HepG2 (cell line): ENCODE data around the gene PLBD2.

Experiments used
- BRD4 ChIP-seq: sonication (generic); formaldehyde crosslinking; IDR thresholded peaks from 2 replicates; pipeline ENCODE4 v1.4.0; 2020; ENCODE audit warnings: missing genetic modification reagents
- CTCF ChIP-seq: sonication (generic); formaldehyde crosslinking; IDR thresholded peaks from 2 replicates; pipeline ENCODE4 v1.5.0; 2020; ENCODE audit warnings: mild to moderate bottlenecking, missing genetic modification reagents, moderate library complexity
- FOXP1 ChIP-seq, 2 experiments: fragments of 450-650 bp in 1 of 2; IDR thresholded peaks; 2 replicates each; pipeline ENCODE4 v1.6.1; 2017 to 2018; ENCODE audit warnings: antibody characterized with exemption in 1 of 2
- KDM4B ChIP-seq: sonication (generic); formaldehyde crosslinking; IDR thresholded peaks from 2 replicates; pipeline ENCODE4 v1.4.0; 2020; ENCODE audit warnings: missing genetic modification reagents
- MTA3 ChIP-seq: sonication (generic); formaldehyde crosslinking; IDR thresholded peaks from 2 replicates; pipeline ENCODE4 v1.4.0; 2020; ENCODE audit warnings: missing genetic modification reagents
- MYC ChIP-seq: sonication (generic); formaldehyde crosslinking; IDR thresholded peaks from 2 replicates; pipeline ENCODE4 v1.9.0; 2021; ENCODE audit warnings: missing genetic modification reagents, borderline replicate concordance
- POLR2A ChIP-seq, 2 experiments: IDR thresholded peaks; 2 replicates each; pipeline ENCODE4 v1.6.1; 2011; ENCODE audit warnings: low read depth in 2 of 2, low read length in 2 of 2, mild to moderate bottlenecking in 1 of 2, moderate library complexity in 1 of 2; ENCODE audit not compliant: insufficient read depth in 1 of 2
- TCF12 ChIP-seq, 2 experiments: fragments of 450-650 bp in 1 of 2; sonication (generic) in 1 of 2; formaldehyde crosslinking in 1 of 2; IDR thresholded peaks; 2 replicates each; pipeline versions ENCODE4 v1.6.1 to v1.8.0; 2017 to 2022; ENCODE audit warnings: antibody characterized with exemption in 1 of 2, mild to moderate bottlenecking in 1 of 2, missing genetic modification reagents in 1 of 2, moderate library complexity in 1 of 2
- ZNF274 ChIP-seq: sonication (generic); formaldehyde crosslinking; IDR thresholded peaks from 2 replicates; pipeline ENCODE4 v1.5.1; 2020; ENCODE audit warnings: mild to moderate bottlenecking, missing genetic modification reagents
- ZNF629 ChIP-seq: sonication (generic); formaldehyde crosslinking; conservative IDR thresholded peaks from 2 replicates; pipeline ENCODE4 v1.5.0; 2020; ENCODE audit warnings: missing genetic modification reagents
- ZSCAN22 ChIP-seq: sonication (generic); formaldehyde crosslinking; IDR thresholded peaks from 2 replicates; pipeline ENCODE4 v1.4.0; 2020; ENCODE audit warnings: mild to moderate bottlenecking, missing genetic modification reagents
- ZSCAN5A ChIP-seq: sonication (generic); formaldehyde crosslinking; IDR thresholded peaks from 2 replicates; pipeline ENCODE4 v1.8.0; 2022; ENCODE audit warnings: mild to moderate bottlenecking, missing genetic modification reagents, borderline replicate concordance

- TF ChIP-seq BRD4 (CRISPR knock-in tag) = no peak
- TF ChIP-seq ZNF629 (CRISPR knock-in tag) = no peak
- no peak for TF ChIP-seq POLR2A (IDR thresholded peaks at IDR 0.05; ENCODE audit: insufficient read depth in 1 of 2, low read depth in 2 of 2, low read length in 2 of 2)
- no peak for TF ChIP-seq ZSCAN5A (CRISPR knock-in tag)
- no peak for TF ChIP-seq TCF12 (IDR thresholded peaks at IDR 0.05)
- TF ChIP-seq TCF12 (CRISPR knock-in tag; IDR thresholded peaks at IDR 0.05) = no peak
- TF ChIP-seq ZNF274 = no peak
- no peak for TF ChIP-seq KDM4B (CRISPR knock-in tag)
- no peak for TF ChIP-seq CTCF (CRISPR knock-in tag)
- TF ChIP-seq MTA3 = no peak
- no peak for TF ChIP-seq ZSCAN22 (CRISPR knock-in tag)
- TF ChIP-seq MYC (CRISPR knock-in tag) = no peak
- no peak for TF ChIP-seq FOXP1 (IDR thresholded peaks at IDR 0.05)
- no peak for TF ChIP-seq FOXP1 (CRISPR knock-in tag; IDR thresholded peaks at IDR 0.05)
These were observed 7.4 kb downstream of the PLBD2 start for GRCh38 chr12:113365639-113366395.
